Natural killer cell (primary cell): ENCODE measurements around the gene SIGLEC6. TPM values are rescaled to one million over a fixed set of nuclear protein-coding genes. Genes with fewer than 3 reads are reported as not detected.
A peak's percentile ranks its signal among the peaks of the same experiment; 100 is the strongest.

Experiments used
- ATAC-seq, 3 donors: fragments of 150-1000 bp in 2 of 3; fragments of 200-7000 bp in 1 of 3; cut with Tn5 transposase; 1 replicate in 1 of 3; 2 replicates in 2 of 3; pipeline ENCODE4 v1.10.0; 2021; ENCODE audit warnings: mild to moderate bottlenecking in 2 of 3, moderate library complexity in 2 of 3
- DNase-seq, 2 donors: peaks; one replicate each; pipeline versions ENCODE4 v3.0.0 to v3.0.0-alpha.2; 2013 to 2021; ENCODE audit warnings: mixed read lengths in 1 of 2
- H3K27ac ChIP-seq: one replicate; pipeline ENCODE4 v1.5.1; 2013; ENCODE audit warnings: mild to moderate bottlenecking, low read length
- H3K27me3 ChIP-seq: one replicate; pipeline ENCODE4 v1.6.1; 2013; ENCODE audit warnings: low read length; ENCODE audit not compliant: control insufficient read depth, insufficient read depth
- H3K36me3 ChIP-seq: one replicate; pipeline ENCODE4 v1.6.1; 2013; ENCODE audit warnings: low read length; ENCODE audit not compliant: control insufficient read depth, insufficient read depth
- H3K4me1 ChIP-seq: one replicate; pipeline ENCODE4 v1.6.1; 2013; ENCODE audit warnings: low read length; ENCODE audit not compliant: control insufficient read depth, insufficient read depth
- H3K4me3 ChIP-seq: one replicate; pipeline ENCODE4 v1.5.1; 2013; ENCODE audit warnings: low read length
- H3K9me3 ChIP-seq: one replicate; pipeline ENCODE4 v1.6.1; 2013; ENCODE audit warnings: low read length; ENCODE audit not compliant: control insufficient read depth, insufficient read depth
- H3K27ac Mint-ChIP-seq, 2 donors: one replicate each; pipeline ENCODE4 v1.8.0; 2022; ENCODE audit warnings: mild to moderate bottlenecking in 2 of 2, mixed read lengths in 2 of 2, moderate library complexity in 1 of 2
- H3K27me3 Mint-ChIP-seq, 2 donors: one replicate each; pipeline ENCODE4 v1.8.0; 2022; ENCODE audit warnings: low read depth in 2 of 2, mixed read lengths in 2 of 2
- H3K36me3 Mint-ChIP-seq: one replicate; pipeline ENCODE4 v1.8.0; 2022; ENCODE audit warnings: mixed read lengths
- H3K4me1 Mint-ChIP-seq, 2 donors: one replicate each; pipeline ENCODE4 v1.8.0; 2022; ENCODE audit warnings: mixed read lengths in 2 of 2
- H3K4me3 Mint-ChIP-seq: one replicate; pipeline ENCODE4 v1.8.0; 2022; ENCODE audit warnings: mild to moderate bottlenecking, moderate library complexity, mixed read lengths
- H3K9me3 Mint-ChIP-seq, 2 donors: one replicate each; pipeline ENCODE4 v1.8.0; 2022; ENCODE audit warnings: mixed read lengths in 2 of 2
- CTCF ChIP-seq: fragments of 200-600 bp; IDR thresholded peaks from one replicate; pipeline ENCODE4 v1.8.0; 2022; ENCODE audit warnings: antibody characterized with exemption
- WGBS: methylation state at CpG from one replicate; pipeline ENCODE4 v1.1.7; 2013; ENCODE audit warnings: missing lambda C conversion rate; ENCODE audit not compliant: insufficient coverage; 5-methylcytosine and 5-hydroxymethylcytosine counted together
- intact Hi-C: fragments of 100-400 bp; cut with micrococcal nuclease; formaldehyde crosslinking; loops from one replicate; pipeline ENCODE4 v1.14.2; 2022
- total RNA-seq, 4 donors: library from RNA; stranded (reverse); fragments of 120-200 nt in 1 of 4; gene quantifications; one replicate each; pipeline versions ENCODE4 v1.2.3 to v1.2.4, GENCODE V29; 2013 to 2022

Gene SIGLEC6
- total RNA-seq, 3 donors from 2014 or later (not counting 1 experiment from before 2014, with no cell fraction given), result 0.25 to 2.4 (median 0.59) TPM

GRCh38 chr19:51473009-51473707, 58.3 kb downstream of the SIGLEC6 start:
- peaks cover 16 to 32% of the 10 kb centered on the region in 2 donors for H3K27me3 Mint-ChIP-seq
- H3K27ac Mint-ChIP-seq, result no peak overlapping the region
- H3K9me3 Mint-ChIP-seq, result no peaks in the 10 kb centered on the region
- Histone ChIP-seq H3K4me1 (no peaks in the 10 kb centered on the region), H3K4me3 (no peak overlapping the region), H3K9me3 (no peaks in the 10 kb centered on the region), H3K27ac (no peak overlapping the region), H3K27me3 (no peaks in the 10 kb centered on the region), H3K36me3 (no peaks in the 10 kb centered on the region)
- intact Hi-C loops, result loop anchor here (1.0 to 5.0 kb wide), 5 partner anchors 42 to 184 kb away; no protein-coding TSS in a partner anchor
- TF ChIP-seq CTCF, result peak; percentile 99
- WGBS, result 49% methylated on average over 4 of the region's 7 CpGs
- no peaks in the 10 kb centered on the region for H3K36me3 Mint-ChIP-seq
- ATAC-seq (peak; percentile 84 to 90 (median 85)), DNase-seq (peak; percentile 75 to 89)
- no peak overlapping the region for H3K4me3 Mint-ChIP-seq
- H3K4me1 Mint-ChIP-seq, result peaks cover 0 to 7% of the 10 kb centered on the region in 2 donors

GRCh38 chr19:51472607-51473006, 58.9 kb downstream of the SIGLEC6 start:
- no peaks in the 10 kb centered on the region for H3K9me3 ChIP-seq
- H3K27ac Mint-ChIP-seq, result no peak overlapping the region
- no peak for ATAC-seq
- no peak overlapping the region for H3K4me3 Mint-ChIP-seq
- TF ChIP-seq CTCF, result no peak
- H3K36me3 ChIP-seq, result no peaks in the 10 kb centered on the region
- intact Hi-C loops, result loop anchor here (1.0 to 5.0 kb wide), 5 partner anchors 43 to 185 kb away; no protein-coding TSS in a partner anchor
- no peaks in the 10 kb centered on the region for H3K9me3 Mint-ChIP-seq
- DNase-seq, result no peak
- no peaks in the 10 kb centered on the region for H3K4me1 ChIP-seq
- no peaks in the 10 kb centered on the region for H3K36me3 Mint-ChIP-seq
- WGBS, result 48% methylated on average over 4 of the region's 4 CpGs
- no peak overlapping the region for H3K4me3 ChIP-seq
- H3K27me3 ChIP-seq, result no peaks in the 10 kb centered on the region
- H3K27me3 Mint-ChIP-seq, result peaks cover 14 to 33% of the 10 kb centered on the region in 2 donors
- H3K4me1 Mint-ChIP-seq, result peaks cover 0 to 7% of the 10 kb centered on the region in 2 donors
- no peak overlapping the region for H3K27ac ChIP-seq

DNA sequence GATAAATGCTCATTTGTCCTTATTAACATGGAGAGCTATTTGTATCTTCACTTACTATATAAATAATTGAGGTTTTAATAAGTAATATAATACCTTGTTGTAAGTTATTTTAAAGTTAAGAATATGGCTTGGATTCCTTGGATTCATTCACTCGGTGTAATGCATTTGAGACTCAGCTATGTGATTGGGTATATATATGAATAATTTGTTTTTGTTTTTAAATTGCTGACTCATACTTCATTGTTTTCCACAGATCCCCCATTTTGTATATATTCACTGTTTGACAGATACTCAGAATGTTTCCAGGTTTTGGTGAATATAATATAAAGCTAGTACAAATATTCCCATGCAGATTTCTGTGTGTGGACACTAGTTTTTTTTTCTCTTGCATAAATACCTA, 59.9 kb downstream of the SIGLEC6 start:
- no peak overlapping the region for H3K27ac Mint-ChIP-seq
- WGBS, result no CpG with 5 or more reads among the region's 1 CpG
- DNase-seq (no peak), ATAC-seq (no peak)
- Histone ChIP-seq H3K36me3 (no peaks in the 10 kb centered on the region), H3K9me3 (no peaks in the 10 kb centered on the region), H3K4me1 (no peaks in the 10 kb centered on the region), H3K4me3 (no peak overlapping the region), H3K27me3 (no peaks in the 10 kb centered on the region), H3K27ac (no peak overlapping the region)
- peaks cover 0 to 7% of the 10 kb centered on the region in 2 donors for H3K4me1 Mint-ChIP-seq
- H3K27me3 Mint-ChIP-seq, result peaks cover 8 to 40% of the 10 kb centered on the region in 2 donors
- intact Hi-C loops, result loop anchor here (5.0 kb wide), 2 partner anchors 49 to 166 kb away; no protein-coding TSS in a partner anchor
- H3K9me3 Mint-ChIP-seq, result no peaks in the 10 kb centered on the region
- H3K4me3 Mint-ChIP-seq, result no peak overlapping the region
- no peaks in the 10 kb centered on the region for H3K36me3 Mint-ChIP-seq
- TF ChIP-seq CTCF, result no peak
